Fibroblast of pulmonary artery (primary cell): ENCODE measurements around the gene UBE4B.

Source experiments
- DNase-seq: peaks from one replicate; pipeline ENCODE4 v3.0.0-alpha.2; 2010; ENCODE audit warnings: low read depth
- H3K4me3 ChIP-seq: replicated peaks from 2 replicates; pipeline ENCODE4 v1.5.1; 2011; ENCODE audit warnings: low read depth, mild to moderate bottlenecking, control low read depth, low read length, moderate library complexity
- TF ChIP-seq, protein P1 (sequence below): IDR thresholded peaks from 2 replicates; pipeline ENCODE4 v1.5.1; 2011; ENCODE audit warnings: mild to moderate bottlenecking, control low read depth, low read length, inconsistent platforms; ENCODE audit errors: missing control alignments

The UBE4B gene

DNA sequence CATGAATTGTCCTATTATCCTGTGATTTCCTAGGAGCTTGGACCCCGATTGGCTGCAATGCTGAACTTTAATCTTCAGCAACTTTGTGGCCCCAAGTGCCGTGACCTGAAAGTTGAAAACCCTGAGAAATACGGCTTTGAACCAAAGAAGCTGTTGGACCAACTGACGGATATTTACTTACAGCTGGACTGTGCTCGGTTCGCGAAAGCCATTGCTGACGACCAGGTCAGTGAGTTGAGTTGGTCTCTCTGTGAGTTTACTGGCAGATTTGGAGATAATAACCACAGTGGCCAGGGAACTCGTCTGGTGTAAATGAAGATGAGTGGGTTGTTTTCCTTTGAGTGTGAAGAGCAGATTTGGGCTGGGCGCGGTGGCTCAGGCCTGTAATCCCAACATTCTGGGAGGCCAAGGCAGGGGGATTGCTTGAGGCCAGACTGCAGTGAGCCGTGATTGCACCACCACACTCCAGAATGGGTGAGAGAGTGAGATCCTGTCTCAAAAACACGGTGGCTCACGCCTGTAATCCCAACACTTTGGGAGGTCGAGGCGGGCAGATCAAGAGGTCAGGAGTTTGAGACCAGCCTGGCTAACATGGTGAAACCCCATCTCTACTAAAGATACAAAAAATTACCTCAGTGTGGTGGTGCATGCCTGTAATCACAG lies 138.5 kb downstream of the UBE4B start:
- no peak for DNase-seq
- no peak overlapping the region for H3K4me3 ChIP-seq
- TF ChIP-seq, protein P1, sequence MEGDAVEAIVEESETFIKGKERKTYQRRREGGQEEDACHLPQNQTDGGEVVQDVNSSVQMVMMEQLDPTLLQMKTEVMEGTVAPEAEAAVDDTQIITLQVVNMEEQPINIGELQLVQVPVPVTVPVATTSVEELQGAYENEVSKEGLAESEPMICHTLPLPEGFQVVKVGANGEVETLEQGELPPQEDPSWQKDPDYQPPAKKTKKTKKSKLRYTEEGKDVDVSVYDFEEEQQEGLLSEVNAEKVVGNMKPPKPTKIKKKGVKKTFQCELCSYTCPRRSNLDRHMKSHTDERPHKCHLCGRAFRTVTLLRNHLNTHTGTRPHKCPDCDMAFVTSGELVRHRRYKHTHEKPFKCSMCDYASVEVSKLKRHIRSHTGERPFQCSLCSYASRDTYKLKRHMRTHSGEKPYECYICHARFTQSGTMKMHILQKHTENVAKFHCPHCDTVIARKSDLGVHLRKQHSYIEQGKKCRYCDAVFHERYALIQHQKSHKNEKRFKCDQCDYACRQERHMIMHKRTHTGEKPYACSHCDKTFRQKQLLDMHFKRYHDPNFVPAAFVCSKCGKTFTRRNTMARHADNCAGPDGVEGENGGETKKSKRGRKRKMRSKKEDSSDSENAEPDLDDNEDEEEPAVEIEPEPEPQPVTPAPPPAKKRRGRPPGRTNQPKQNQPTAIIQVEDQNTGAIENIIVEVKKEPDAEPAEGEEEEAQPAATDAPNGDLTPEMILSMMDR: no peak

GRCh38 chr1:10171995-10172669 lies 139.4 kb downstream of the UBE4B start:
- DNase-seq: no peak
- TF ChIP-seq, protein P1: no peak
- no peak overlapping the region for H3K4me3 ChIP-seq

GRCh38 chr1:10173582-10173981 lies 140.8 kb downstream of the UBE4B start:
- no peak overlapping the region for H3K4me3 ChIP-seq
- TF ChIP-seq, protein P1: no peak
- no peak for DNase-seq

DNA sequence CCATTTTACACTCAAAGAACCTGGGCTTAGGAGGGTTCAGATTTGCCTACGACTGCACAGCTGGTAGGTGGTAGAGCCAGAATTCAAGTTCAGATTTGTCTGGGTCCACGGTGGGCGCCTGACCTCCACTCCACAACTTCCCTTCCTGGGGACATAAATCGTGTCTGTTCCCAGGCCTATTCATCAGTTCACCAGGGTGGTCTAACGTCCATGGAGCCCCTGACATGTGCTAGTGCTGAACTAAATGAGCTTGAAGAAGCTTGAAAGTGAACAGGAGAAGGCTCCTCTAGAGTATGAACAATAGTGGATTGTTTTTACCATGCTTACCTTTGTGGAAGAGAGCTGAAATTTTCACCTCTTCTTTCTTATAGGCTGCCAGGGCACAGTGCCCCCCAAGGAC lies 145.1 kb downstream of the UBE4B start:
- TF ChIP-seq, protein P1: no peak
- DNase-seq: no peak
- no peak overlapping the region for H3K4me3 ChIP-seq

- TF ChIP-seq, protein P1: no peak
- DNase-seq: no peak
- no peak overlapping the region for H3K4me3 ChIP-seq
Measured at GRCh38 chr1:10178597-10179405, 146.0 kb downstream of the UBE4B start.

GRCh38 chr1:10179406-10180091 lies 146.8 kb downstream of the UBE4B start:
- TF ChIP-seq, protein P1: no peak
- no peak overlapping the region for H3K4me3 ChIP-seq
- no peak for DNase-seq
